ENCODE data around the gene PCDH20.

DNA sequence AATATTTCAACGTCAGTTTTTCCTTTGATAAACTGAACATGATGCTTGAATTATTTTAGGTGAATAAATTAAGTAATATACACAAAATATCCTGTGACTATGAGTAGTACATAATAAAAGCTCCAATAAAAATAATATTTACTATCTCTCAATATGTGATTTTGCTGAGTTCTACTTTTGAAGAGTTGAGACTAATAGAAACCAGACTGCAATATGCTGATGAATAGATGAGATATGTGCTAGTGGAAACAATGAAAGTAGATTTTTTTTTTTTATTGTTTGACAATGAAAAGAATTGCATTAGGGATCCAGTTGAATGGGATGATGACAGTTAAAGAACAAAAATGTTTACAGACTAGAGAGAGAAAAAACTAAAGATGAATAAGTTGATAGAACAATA, 16.4 kb upstream of the PCDH20 start:
- TF ChIP-seq, protein P1, sequence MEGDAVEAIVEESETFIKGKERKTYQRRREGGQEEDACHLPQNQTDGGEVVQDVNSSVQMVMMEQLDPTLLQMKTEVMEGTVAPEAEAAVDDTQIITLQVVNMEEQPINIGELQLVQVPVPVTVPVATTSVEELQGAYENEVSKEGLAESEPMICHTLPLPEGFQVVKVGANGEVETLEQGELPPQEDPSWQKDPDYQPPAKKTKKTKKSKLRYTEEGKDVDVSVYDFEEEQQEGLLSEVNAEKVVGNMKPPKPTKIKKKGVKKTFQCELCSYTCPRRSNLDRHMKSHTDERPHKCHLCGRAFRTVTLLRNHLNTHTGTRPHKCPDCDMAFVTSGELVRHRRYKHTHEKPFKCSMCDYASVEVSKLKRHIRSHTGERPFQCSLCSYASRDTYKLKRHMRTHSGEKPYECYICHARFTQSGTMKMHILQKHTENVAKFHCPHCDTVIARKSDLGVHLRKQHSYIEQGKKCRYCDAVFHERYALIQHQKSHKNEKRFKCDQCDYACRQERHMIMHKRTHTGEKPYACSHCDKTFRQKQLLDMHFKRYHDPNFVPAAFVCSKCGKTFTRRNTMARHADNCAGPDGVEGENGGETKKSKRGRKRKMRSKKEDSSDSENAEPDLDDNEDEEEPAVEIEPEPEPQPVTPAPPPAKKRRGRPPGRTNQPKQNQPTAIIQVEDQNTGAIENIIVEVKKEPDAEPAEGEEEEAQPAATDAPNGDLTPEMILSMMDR (IDR thresholded peaks at IDR 0.05), result no peak
- no peak for TF ChIP-seq POLR2A (IDR thresholded peaks at IDR 0.05)

All from lower leg skin (tissue), 3 donors.